Measurements from ENCODE around the gene BEND4. TPM values are rescaled to one million over a fixed set of nuclear protein-coding genes. Genes with fewer than 3 reads are reported as not detected.

BEND4 gene
- total RNA-seq, 2 experiments from 2014 or later, result 0.20 to 0.26 TPM

- Mint-ChIP-seq H3K27me3 (ENCODE audit: low read depth) (no peaks in the 10 kb centered on the region), H3K4me1 (ENCODE audit: low read depth) (no peaks in the 10 kb centered on the region), H3K36me3 (ENCODE audit: low read depth) (peaks cover 5% of the 10 kb centered on the region), H3K9me3 (no peaks in the 10 kb centered on the region), H3K27ac (no peak overlapping the region), H3K4me3 (no peak overlapping the region)
- intact Hi-C loops (cut with micrococcal nuclease), result no loop called here
- CTCF ChIA-PET, result no interaction called here
- no peak for DNase-seq
Observed at GRCh38 chr4:42080306-42080705, 72.1 kb downstream of the BEND4 start.

GRCh38 chr4:42078184-42078801 is 74.2 kb downstream of the BEND4 start:
- intact Hi-C loops (cut with micrococcal nuclease), result no loop called here
- Mint-ChIP-seq H3K4me1 (ENCODE audit: low read depth) (no peaks in the 10 kb centered on the region), H3K27ac (no peak overlapping the region), H3K4me3 (no peak overlapping the region), H3K36me3 (ENCODE audit: low read depth) (peaks cover 8% of the 10 kb centered on the region), H3K9me3 (no peaks in the 10 kb centered on the region), H3K27me3 (ENCODE audit: low read depth) (no peaks in the 10 kb centered on the region)
- DNase-seq, result no peak
- CTCF ChIA-PET, result interaction anchor here (0.7 kb wide), 2 partner anchors 17 to 736 kb away, joined by 3 read pairs; no protein-coding TSS in a partner anchor

GRCh38 chr4:42074294-42074693 is 78.2 kb downstream of the BEND4 start:
- Mint-ChIP-seq H3K4me3 (no peak overlapping the region), H3K9me3 (no peaks in the 10 kb centered on the region), H3K27ac (no peak overlapping the region), H3K36me3 (ENCODE audit: low read depth) (peaks cover 15% of the 10 kb centered on the region), H3K4me1 (ENCODE audit: low read depth) (no peaks in the 10 kb centered on the region), H3K27me3 (ENCODE audit: low read depth) (no peaks in the 10 kb centered on the region)
- intact Hi-C loops (cut with micrococcal nuclease), result no loop called here
- CTCF ChIA-PET, result no interaction called here
- DNase-seq, result no peak

GRCh38 chr4:42070463-42070862 is 82.0 kb downstream of the BEND4 start:
- H3K4me3 Mint-ChIP-seq, result no peak overlapping the region
- no peak for DNase-seq
- H3K36me3 Mint-ChIP-seq (ENCODE audit: low read depth), result peaks cover 14% of the 10 kb centered on the region
- no peak overlapping the region for H3K27ac Mint-ChIP-seq
- H3K9me3 Mint-ChIP-seq, result no peaks in the 10 kb centered on the region
- no peaks in the 10 kb centered on the region for H3K27me3 Mint-ChIP-seq (ENCODE audit: low read depth)
- intact Hi-C loops (cut with micrococcal nuclease), result no loop called here
- no peaks in the 10 kb centered on the region for H3K4me1 Mint-ChIP-seq (ENCODE audit: low read depth)
- CTCF ChIA-PET, result interaction anchor here (1.2 kb wide), 1 partner anchor 28 kb away, joined by 3 read pairs; no protein-coding TSS in a partner anchor

- Mint-ChIP-seq H3K27me3 (ENCODE audit: low read depth) (no peaks in the 10 kb centered on the region), H3K27ac (no peak overlapping the region), H3K4me1 (ENCODE audit: low read depth) (no peaks in the 10 kb centered on the region), H3K4me3 (no peak overlapping the region), H3K36me3 (ENCODE audit: low read depth) (peaks cover 14% of the 10 kb centered on the region), H3K9me3 (no peaks in the 10 kb centered on the region)
- intact Hi-C loops (cut with micrococcal nuclease), result no loop called here
- DNase-seq, result no peak
- CTCF ChIA-PET, result no interaction called here
Observed at GRCh38 chr4:42067264-42067663, 85.2 kb downstream of the BEND4 start.

- Mint-ChIP-seq H3K4me1 (ENCODE audit: low read depth) (no peaks in the 10 kb centered on the region), H3K27me3 (ENCODE audit: low read depth) (no peaks in the 10 kb centered on the region), H3K4me3 (no peak overlapping the region), H3K36me3 (ENCODE audit: low read depth) (peaks cover 11% of the 10 kb centered on the region), H3K27ac (no peak overlapping the region), H3K9me3 (no peaks in the 10 kb centered on the region)
- CTCF ChIA-PET, result no interaction called here
- no peak for DNase-seq
- intact Hi-C loops (cut with micrococcal nuclease), result no loop called here
Observed at GRCh38 chr4:42066402-42066801, 86.1 kb downstream of the BEND4 start.

Other genes with a start within 250 kb of the BEND4 start
- 10 to 100 TPM; 33.9 to 34.6 TPM for gene TMEM33, start 217.2 kb downstream of the BEND4 start, total RNA-seq
- under 1 TPM; 0.12 TPM for gene DCAF4L1, start 170.9 kb downstream of the BEND4 start, total RNA-seq
- 10 to 100 TPM; 36.2 to 36.3 TPM for gene SLC30A9, start 162.1 kb downstream of the BEND4 start, total RNA-seq
- under 1 TPM; 0.72 to 0.77 TPM for gene SHISA3, start 244.8 kb upstream of the BEND4 start, total RNA-seq

Measured in activated naive CD4-positive, alpha-beta T cell treated with anti-CD3 and anti-CD28 coated beads for 36 hours (primary cell).